HCT116 (cell line): ENCODE measurements around the gene RNF10. TPM values are rescaled to one million over a fixed set of nuclear protein-coding genes. Genes with fewer than 3 reads are reported as not detected.
A peak's percentile ranks its signal among the peaks of the same experiment; 100 is the strongest.

ENCODE experiments used
- ATAC-seq: fragments of 200-7000 bp; cut with Tn5 transposase; 2 replicates; pipeline ENCODE4 v1.9.1; 2020; ENCODE audit warnings: mild to moderate bottlenecking, moderate library complexity
- BruUV-seq: library from RNA; stranded (reverse); fragments of 400-500 nt; replicated peaks from 2 replicates; lab custom pipeline; 2021; lab: Mats Ljungman, UMichigan
- CTCF ChIA-PET: fragments of 300-600 bp; sonication (Branson Sonifier 250); formaldehyde crosslinking; loops from one replicate; lab custom pipeline; 2021; ENCODE audit warnings: antibody characterized with exemption; lab: Charles Lee
- POLR2A ChIA-PET: fragments of 300-600, 350-600 bp; sonication (Branson Sonifier 250); formaldehyde crosslinking; loops from one replicate; lab custom pipeline; 2021; ENCODE audit warnings: antibody characterized with exemption; lab: Charles Lee
- RAD21 ChIA-PET, 2 experiments: fragments of 300-600 bp; sonication (Branson Sonifier 250); formaldehyde crosslinking; loops; one replicate each; lab custom pipeline; 2023; ENCODE audit warnings: low total read pairs in 2 of 2; ENCODE audit not compliant: uncharacterized antibody in 2 of 2, unreplicated experiment in 2 of 2, low non-redundant PET in 1 of 2; lab: Charles Lee
- DNase-seq: peaks from one replicate; pipeline ENCODE4 v3.0.0-alpha.2; 2010; ENCODE audit warnings: low read depth, low spot score
- H2AFZ ChIP-seq: fragments of 200-600 bp; shearing (Covaris generic), sonication (generic); 2 replicates; pipeline ENCODE4 v1.6.1; 2017; ENCODE audit warnings: low read depth, mixed run types, mixed read lengths, antibody characterized with exemption, low read length; ENCODE audit not compliant: poor library complexity, severe bottlenecking
- H3K27ac ChIP-seq: 2 replicates; pipeline ENCODE4 v1.5.1; 2012; ENCODE audit warnings: low read depth, low read length
- H3K27me3 ChIP-seq: fragments of 200-600 bp; sonication (generic); 2 replicates; pipeline ENCODE4 v1.6.1; 2016; ENCODE audit warnings: mixed run types, low read length, mixed read lengths; ENCODE audit not compliant: insufficient read depth
- H3K36me3 ChIP-seq, 2 experiments: fragments of 200-500 bp in 1 of 2; fragments of 200-600 bp in 1 of 2; sonication (Bioruptor generic) in 1 of 2; sonication (generic) in 1 of 2; 2 replicates each; pipeline versions ENCODE4 v1.5.1 to v1.6.1; 2014 to 2016; ENCODE audit warnings: low read length in 2 of 2, inconsistent platforms in 1 of 2, mixed read lengths in 1 of 2, mixed run types in 1 of 2; ENCODE audit not compliant: insufficient read depth in 2 of 2, control insufficient read depth in 1 of 2
- H3K4me1 ChIP-seq, 2 experiments: fragments of 200-600 bp in 1 of 2; sonication (generic) in 1 of 2; 2 replicates each; pipeline versions ENCODE4 v1.5.1 to v1.6.1; 2012 to 2017; ENCODE audit warnings: low read length in 2 of 2, inconsistent platforms in 1 of 2, mild to moderate bottlenecking in 1 of 2, mixed read lengths in 1 of 2, mixed run types in 1 of 2, moderate library complexity in 1 of 2; ENCODE audit not compliant: insufficient read depth in 2 of 2, control insufficient read depth in 1 of 2
- H3K4me2 ChIP-seq: fragments of 200-600 bp; sonication (generic); 2 replicates; pipeline ENCODE4 v1.6.1; 2017; ENCODE audit warnings: mixed run types, low read length, mixed read lengths
- H3K4me3 ChIP-seq, 2 experiments: fragments of 200-600 bp in 1 of 2; sonication (generic) in 1 of 2; replicated peaks in 1 of 2; 2 replicates each; pipeline ENCODE4 v1.5.1; 2011 to 2016; ENCODE audit warnings: low read length in 2 of 2, control low read depth in 1 of 2, low read depth in 1 of 2, mild to moderate bottlenecking in 1 of 2, mixed read lengths in 1 of 2, mixed run types in 1 of 2
- H3K79me2 ChIP-seq: fragments of 200-600 bp; sonication (generic); 2 replicates; pipeline ENCODE4 v1.6.1; 2017; ENCODE audit warnings: mild to moderate bottlenecking, mixed run types, low read length, moderate library complexity, mixed read lengths; ENCODE audit not compliant: insufficient read depth
- H3K9ac ChIP-seq: fragments of 200-600 bp; sonication (generic); 2 replicates; pipeline ENCODE4 v1.6.1; 2016; ENCODE audit warnings: low read length, mixed read lengths
- H3K9me2 ChIP-seq: fragments of 200-600 bp; sonication (generic), shearing (Covaris generic); 2 replicates; pipeline ENCODE4 v1.6.1; 2017; ENCODE audit warnings: mixed run types, mild to moderate bottlenecking, moderate library complexity; ENCODE audit not compliant: insufficient read depth
- H3K9me3 ChIP-seq, 2 experiments: fragments of 200-500 bp in 1 of 2; fragments of 200-600 bp in 1 of 2; sonication (Bioruptor generic) in 1 of 2; sonication (generic) in 1 of 2; 2 replicates each; pipeline ENCODE4 v1.6.1; 2014 to 2017; ENCODE audit warnings: low read length in 2 of 2, mixed read lengths in 2 of 2, inconsistent platforms in 1 of 2, low read depth in 1 of 2, mild to moderate bottlenecking in 1 of 2, mixed run types in 1 of 2, moderate library complexity in 1 of 2; ENCODE audit not compliant: control insufficient read depth in 1 of 2, insufficient read depth in 1 of 2
- H4K20me1 ChIP-seq: fragments of 200-600 bp; sonication (generic), shearing (Covaris generic); 2 replicates; pipeline ENCODE4 v1.6.1; 2017; ENCODE audit warnings: mixed run types, mild to moderate bottlenecking, moderate library complexity; ENCODE audit not compliant: insufficient read depth
- CEBPB ChIP-seq: IDR thresholded peaks from 2 replicates; pipeline ENCODE4 v1.6.1; 2012; ENCODE audit warnings: low read depth
- CTCF ChIP-seq, 3 experiments: fragments of 200-600 bp in 1 of 3; sonication (generic) in 1 of 3; IDR thresholded peaks in 2 of 3; conservative IDR thresholded peaks in 1 of 3; 2 replicates each; pipeline ENCODE4 v1.5.1; 2012 to 2017; ENCODE audit warnings: low read depth in 2 of 3, low read length in 2 of 3, antibody characterized with exemption in 1 of 3, borderline replicate concordance in 1 of 3, control low read depth in 1 of 3, mild to moderate bottlenecking in 1 of 3, mixed read lengths in 1 of 3, mixed run types in 1 of 3, moderate library complexity in 1 of 3; ENCODE audit not compliant: insufficient read depth in 1 of 3
- EGR1 ChIP-seq: IDR thresholded peaks from 2 replicates; pipeline ENCODE4 v1.6.1; 2012; ENCODE audit warnings: low read depth
- ELF1 ChIP-seq: IDR thresholded peaks from 2 replicates; pipeline ENCODE4 v1.6.1; 2012; ENCODE audit warnings: low read depth, borderline replicate concordance
- EZH2phosphoT487 ChIP-seq: fragments of 200-600 bp; IDR thresholded peaks from 2 replicates; pipeline ENCODE4 v1.6.1; 2018; ENCODE audit warnings: antibody characterized with exemption, borderline replicate concordance
- FOSL1 ChIP-seq: IDR thresholded peaks from 2 replicates; pipeline ENCODE4 v1.6.1; 2012; ENCODE audit warnings: low read depth
- MAX ChIP-seq: IDR thresholded peaks from 2 replicates; pipeline ENCODE4 v1.6.1; 2012
- POLR2A ChIP-seq: IDR thresholded peaks from 2 replicates; pipeline ENCODE4 v1.7.0; 2011; ENCODE audit warnings: borderline replicate concordance; ENCODE audit not compliant: insufficient read depth, insufficient read length; ENCODE audit errors: extremely low read depth
- POLR2AphosphoS5 ChIP-seq: IDR thresholded peaks from 2 replicates; pipeline ENCODE4 v1.6.1; 2011; ENCODE audit warnings: mild to moderate bottlenecking, low read depth, low read length, moderate library complexity
- REST ChIP-seq: IDR thresholded peaks from 2 replicates; pipeline ENCODE4 v1.6.1; 2012; ENCODE audit warnings: low read depth
- SIN3A ChIP-seq: IDR thresholded peaks from 2 replicates; pipeline ENCODE4 v1.6.1; 2012; ENCODE audit warnings: low read depth
- SP1 ChIP-seq: IDR thresholded peaks from 2 replicates; pipeline ENCODE4 v1.6.1; 2012; ENCODE audit warnings: low read depth
- TCF7L2 ChIP-seq: IDR thresholded peaks from 2 replicates; pipeline ENCODE4 v1.7.0; 2011; ENCODE audit warnings: borderline replicate concordance, inconsistent platforms; ENCODE audit not compliant: insufficient read depth, insufficient read length; ENCODE audit errors: extremely low read depth
- YY1 ChIP-seq: IDR thresholded peaks from 2 replicates; pipeline ENCODE4 v1.6.1; 2011; ENCODE audit warnings: low read length, low read depth, moderate library complexity, mild to moderate bottlenecking; ENCODE audit not compliant: insufficient replicate concordance; ENCODE audit errors: extremely low read depth
- ZBTB33 ChIP-seq: IDR thresholded peaks from 2 replicates; pipeline ENCODE4 v1.6.1; 2011; ENCODE audit warnings: mild to moderate bottlenecking, low read length, moderate library complexity; ENCODE audit not compliant: insufficient replicate concordance; ENCODE audit errors: extremely low read depth
- intact Hi-C: fragments of 100-400 bp; cut with micrococcal nuclease; formaldehyde crosslinking; loops from 2 replicates; pipeline ENCODE4 v1.10.0; 2022
- total RNA-seq: library from RNA; stranded (reverse); gene quantifications from one replicate; pipeline ENCODE4 v1.2.1, GENCODE V29; 2021; ENCODE audit not compliant: unreplicated experiment

Gene RNF10
- total RNA-seq, 1 experiment from 2014 or later = 141 TPM

- Histone ChIP-seq H3K27ac (peak within 1 kb of the TSS; percentile 51), H3K4me1 (peaks cover 6 to 33% of the 10 kb centered on the region in 2 experiments), H3K4me2 (peak within 1 kb of the TSS; percentile 79), H3K36me3 (peaks cover 15 to 33% of the 10 kb centered on the region in 2 experiments; a peak in 3 of 4 replicates), H3K79me2 (peaks cover 13% of the 10 kb centered on the region), H3K27me3 (no peaks in the 10 kb centered on the region), H3K9me2 (no peaks in the 10 kb centered on the region), H3K9ac (peak within 1 kb of the TSS; percentile 77), H3K4me3 (peak within 1 kb of the TSS; percentile 82 to 95), H3K9me3 (no peaks in the 10 kb centered on the region), H4K20me1 (no peaks in the 10 kb centered on the region), H2AFZ (no peak within 1 kb of the TSS)
- intact Hi-C loops = loop anchor here (5.0 kb wide), 3 partner anchors 254 to 531 kb away; partner anchors contain the start of gene PLA2G1B
- ChIA-PET RAD21 (interaction anchor here in 1 of 2 experiments (0.9 kb wide), 1 partner anchor 391 kb away, joined by 6 read pairs; no protein-coding TSS in a partner anchor), POLR2A (interaction anchor here (0.6 to 1.3 kb wide), 15 partner anchors 9 to 391 kb away, joined by 3 to 6 read pairs (median 3); partner anchors contain the start of genes MLEC and RNU4-2), CTCF (interaction anchor here (0.7 to 3.7 kb wide), 12 partner anchors 10 to 428 kb away, joined by 3 to 34 read pairs (median 4); partner anchors contain the start of genes COQ5 and MLEC)
- peak; percentile 89 for ATAC-seq
- DNase-seq = peak; percentile 96
- TSS peak; percentile 70 for BruUV-seq
- TF ChIP-seq FOSL1 (no peak), REST (no peak), SP1 (peak; percentile 86), POLR2AphosphoS5 (peak; percentile 88), SIN3A (peak; percentile 88), ZBTB33 (no peak), ELF1 (no peak; the same call in 1 of the 2 replicates), EGR1 (no peak), TCF7L2 (no peak), YY1 (peak; percentile 89), CEBPB (no peak), CTCF (IDR thresholded peaks at IDR 0.05 in 2 of 3, conservative IDR thresholded peaks at IDR 0.05 in 1 of 3; ENCODE audit: borderline replicate concordance in 1 of 3, insufficient read depth in 1 of 3, low read depth in 2 of 3, low read length in 2 of 3) (no peak), POLR2A (peak; percentile 44), MAX (peak; percentile 69), EZH2phosphoT487 (no peak)
These were observed 46.9 kb downstream of the RNF10 start, which contains the start of gene POP5 for GRCh38 chr12:120580787-120581723. TSS of gene POP5 (minus strand) at chr12:120581402. CDS start at chr12:120581362, 40 bp downstream.
